Inflammatory macrophage (primary cell): ENCODE measurements around the gene IGSF22.
"Not testable (repeated sequence)": the region's sequence is repeated elsewhere in the genome, so short reads cannot be mapped to it uniquely, and the experiment has no call there.

ENCODE experiments used
- DNase-seq, 2 donors: peaks; one replicate each; pipeline ENCODE4 v3.0.0-alpha.2; 2020 to 2022

The IGSF22 gene

DNA sequence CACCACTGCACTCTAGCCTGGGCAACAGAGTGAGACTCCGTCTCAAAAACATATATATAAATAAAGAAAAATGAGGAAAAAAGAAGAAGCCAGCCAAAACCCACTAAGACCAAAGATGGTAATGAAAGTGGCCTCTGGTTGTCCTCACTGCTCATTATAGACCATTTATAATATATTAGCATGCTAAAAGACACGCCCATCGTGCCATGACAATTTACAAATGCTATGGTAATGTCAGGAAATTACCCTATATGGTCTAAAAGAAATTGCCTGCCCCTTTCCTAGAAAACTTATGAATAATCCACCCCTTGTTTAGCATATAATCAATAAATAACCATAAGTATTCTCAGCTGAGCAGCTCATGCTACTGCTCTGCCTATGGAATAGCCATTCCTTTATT is 43.5 kb downstream of the IGSF22 start:
- DNase-seq = no peak

DNA sequence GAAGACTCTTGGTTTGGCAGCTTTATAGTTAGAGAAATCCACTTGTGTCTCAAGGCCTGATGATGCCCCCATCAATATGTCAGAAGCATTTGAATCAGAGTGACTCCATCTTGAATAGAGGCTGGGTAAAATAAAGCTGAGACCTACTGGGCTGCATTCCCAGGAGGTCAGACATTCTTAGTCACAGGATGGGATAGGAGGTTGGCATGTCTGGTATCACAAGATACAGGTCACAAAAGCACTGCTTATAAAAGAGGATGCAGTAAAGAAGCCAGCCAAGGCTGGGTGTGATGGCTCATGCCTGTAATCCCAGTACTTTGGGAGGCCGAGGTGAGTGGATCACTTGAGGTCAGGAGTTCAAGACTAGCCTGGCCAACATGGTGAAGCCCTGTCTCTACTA is 44.0 kb downstream of the IGSF22 start:
- DNase-seq = not testable (repeated sequence)

GRCh38 chr11:18677560-18677959 is 48.4 kb downstream of the IGSF22 start:
- DNase-seq = no peak

GRCh38 chr11:18676803-18677202 is 49.2 kb downstream of the IGSF22 start:
- DNase-seq = no peak

DNA sequence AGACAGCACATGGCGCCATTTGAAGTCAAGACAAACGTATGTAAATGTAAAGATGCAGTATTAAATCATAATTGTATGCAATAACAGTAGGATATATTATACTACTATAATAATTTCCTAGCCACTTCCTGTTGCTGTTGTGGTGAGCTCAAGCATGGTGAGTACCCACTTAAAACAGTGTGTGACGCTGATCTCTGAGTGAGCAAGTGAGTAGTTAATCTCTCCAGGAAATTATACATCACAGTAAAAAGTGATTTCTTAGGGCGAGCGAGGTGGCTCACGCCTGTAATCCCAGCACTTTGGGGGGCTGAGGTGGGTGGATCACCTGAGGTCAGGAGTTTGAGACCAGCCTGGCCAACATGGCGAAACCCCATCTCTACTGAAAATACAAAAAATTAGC is 53.8 kb downstream of the IGSF22 start:
- DNase-seq = not testable (repeated sequence)

GRCh38 chr11:18671246-18671645 is 54.7 kb downstream of the IGSF22 start:
- DNase-seq = no peak

- no peak for DNase-seq
Measured at GRCh38 chr11:18669711-18670110, 56.3 kb downstream of the IGSF22 start.

- DNase-seq = peak in 1 of 2 donors; percentile 10
Measured at GRCh38 chr11:18669219-18669596, 56.8 kb downstream of the IGSF22 start.

- no peak for DNase-seq
Measured at GRCh38 chr11:18668131-18668530, 57.9 kb downstream of the IGSF22 start.

DNA sequence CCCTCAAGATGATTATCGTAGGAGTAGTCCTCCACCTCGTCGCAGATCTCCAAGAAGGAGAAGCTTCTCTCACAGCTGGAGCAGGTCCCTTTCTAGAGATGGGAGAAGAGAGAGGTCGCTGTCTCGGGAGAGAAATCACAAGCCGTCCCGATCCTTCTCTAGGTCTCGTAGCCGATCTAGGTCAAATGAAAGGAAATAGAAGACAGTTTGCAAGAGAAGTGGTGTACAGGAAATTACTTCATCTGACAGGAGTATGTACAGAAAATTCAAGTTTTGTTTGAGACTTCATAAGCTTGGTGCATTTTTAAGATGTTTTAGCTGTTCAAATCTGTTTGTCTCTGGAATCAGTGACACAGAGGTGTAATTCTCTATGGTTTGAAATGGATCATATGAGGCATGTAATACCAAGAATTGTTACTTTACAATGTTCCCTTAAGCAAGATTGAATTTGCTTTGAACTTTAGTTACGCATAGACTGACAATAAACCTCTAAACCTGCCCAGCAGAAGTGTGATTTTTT is 60.6 kb downstream of the IGSF22 start:
- DNase-seq = not testable (repeated sequence)

- DNase-seq = peak in 1 of 2 donors; percentile 11
Measured at GRCh38 chr11:18657673-18658072, 68.3 kb downstream of the IGSF22 start.
